IMR-90 (cell line): ENCODE results near the gene ADAMTS17.

Experiments
- CEBPB ChIP-seq: IDR thresholded peaks from 2 replicates; pipeline ENCODE4 v1.6.1; 2012; ENCODE audit warnings: low read depth, low read length, improper control_type of control experiment
- FOS ChIP-seq: fragments of 150-350 bp; IDR thresholded peaks from 2 replicates; pipeline ENCODE4 v1.6.1; 2016; ENCODE audit warnings: low read depth, low read length
- MAFK ChIP-seq: IDR thresholded peaks from 2 replicates; pipeline ENCODE4 v1.6.1; 2012; ENCODE audit warnings: low read depth, low read length, improper control_type of control experiment
- MAZ ChIP-seq: IDR thresholded peaks from 2 replicates; pipeline ENCODE4 v1.6.1; 2012; ENCODE audit warnings: low read depth, mild to moderate bottlenecking, low read length, improper control_type of control experiment, moderate library complexity, borderline replicate concordance
- POLR2A ChIP-seq: IDR thresholded peaks from 2 replicates; pipeline ENCODE4 v1.6.1; 2012; ENCODE audit warnings: mild to moderate bottlenecking, low read depth, low read length
- RAD21 ChIP-seq: IDR thresholded peaks from 2 replicates; pipeline ENCODE4 v1.6.1; 2012; ENCODE audit warnings: low read length, improper control_type of control experiment
- RFX5 ChIP-seq: IDR thresholded peaks from 2 replicates; pipeline ENCODE4 v1.8.0; 2012; ENCODE audit warnings: low read depth, mild to moderate bottlenecking, low read length, moderate library complexity
- SMC3 ChIP-seq: fragments of 150-350 bp; IDR thresholded peaks from 2 replicates; pipeline ENCODE4 v1.6.1; 2016; ENCODE audit warnings: low read depth, mild to moderate bottlenecking, antibody characterized with exemption, low read length, moderate library complexity
- TF ChIP-seq, protein P1 (sequence below): conservative IDR thresholded peaks from 2 replicates; pipeline ENCODE4 v1.5.1; 2012; ENCODE audit warnings: mild to moderate bottlenecking, low read depth, low read length, improper control_type of control experiment
- TF ChIP-seq, protein P2 (sequence below): fragments of 150-350 bp; IDR thresholded peaks from 2 replicates; pipeline ENCODE4 v1.6.1; 2016; ENCODE audit warnings: low read depth, mild to moderate bottlenecking, low read length, moderate library complexity, borderline replicate concordance

DNA sequence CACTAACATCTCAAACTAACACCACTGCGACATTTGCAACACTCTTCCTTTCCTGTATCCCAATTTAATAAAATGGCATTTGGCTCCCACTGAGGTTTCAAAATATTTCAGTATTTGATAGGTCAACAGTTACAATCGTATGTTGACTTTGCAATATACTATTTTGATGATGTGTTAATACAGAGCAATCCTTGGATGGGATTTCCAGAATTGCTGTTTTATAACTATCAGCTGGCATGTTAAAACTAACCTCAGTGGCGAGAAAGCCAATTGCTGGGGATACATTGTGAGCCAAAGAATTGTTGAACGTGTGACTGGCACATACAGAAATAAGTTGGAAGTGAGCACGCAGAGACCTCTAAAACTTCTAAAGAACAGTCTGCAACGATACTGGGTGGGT, 382.4 kb downstream of the ADAMTS17 start:
- TF ChIP-seq, protein P1, sequence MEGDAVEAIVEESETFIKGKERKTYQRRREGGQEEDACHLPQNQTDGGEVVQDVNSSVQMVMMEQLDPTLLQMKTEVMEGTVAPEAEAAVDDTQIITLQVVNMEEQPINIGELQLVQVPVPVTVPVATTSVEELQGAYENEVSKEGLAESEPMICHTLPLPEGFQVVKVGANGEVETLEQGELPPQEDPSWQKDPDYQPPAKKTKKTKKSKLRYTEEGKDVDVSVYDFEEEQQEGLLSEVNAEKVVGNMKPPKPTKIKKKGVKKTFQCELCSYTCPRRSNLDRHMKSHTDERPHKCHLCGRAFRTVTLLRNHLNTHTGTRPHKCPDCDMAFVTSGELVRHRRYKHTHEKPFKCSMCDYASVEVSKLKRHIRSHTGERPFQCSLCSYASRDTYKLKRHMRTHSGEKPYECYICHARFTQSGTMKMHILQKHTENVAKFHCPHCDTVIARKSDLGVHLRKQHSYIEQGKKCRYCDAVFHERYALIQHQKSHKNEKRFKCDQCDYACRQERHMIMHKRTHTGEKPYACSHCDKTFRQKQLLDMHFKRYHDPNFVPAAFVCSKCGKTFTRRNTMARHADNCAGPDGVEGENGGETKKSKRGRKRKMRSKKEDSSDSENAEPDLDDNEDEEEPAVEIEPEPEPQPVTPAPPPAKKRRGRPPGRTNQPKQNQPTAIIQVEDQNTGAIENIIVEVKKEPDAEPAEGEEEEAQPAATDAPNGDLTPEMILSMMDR, result no peak
- no peak for TF ChIP-seq MAFK
- TF ChIP-seq RFX5, result no peak
- TF ChIP-seq POLR2A, result no peak
- TF ChIP-seq SMC3, result no peak
- no peak for TF ChIP-seq FOS
- TF ChIP-seq, protein P2, sequence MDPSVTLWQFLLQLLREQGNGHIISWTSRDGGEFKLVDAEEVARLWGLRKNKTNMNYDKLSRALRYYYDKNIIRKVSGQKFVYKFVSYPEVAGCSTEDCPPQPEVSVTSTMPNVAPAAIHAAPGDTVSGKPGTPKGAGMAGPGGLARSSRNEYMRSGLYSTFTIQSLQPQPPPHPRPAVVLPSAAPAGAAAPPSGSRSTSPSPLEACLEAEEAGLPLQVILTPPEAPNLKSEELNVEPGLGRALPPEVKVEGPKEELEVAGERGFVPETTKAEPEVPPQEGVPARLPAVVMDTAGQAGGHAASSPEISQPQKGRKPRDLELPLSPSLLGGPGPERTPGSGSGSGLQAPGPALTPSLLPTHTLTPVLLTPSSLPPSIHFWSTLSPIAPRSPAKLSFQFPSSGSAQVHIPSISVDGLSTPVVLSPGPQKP, result no peak
- no peak for TF ChIP-seq RAD21
- no peak for TF ChIP-seq CEBPB
- TF ChIP-seq MAZ, result no peak
